ENCODE measurements around the gene FGFR1OP2.
"Not testable (repeated sequence)": the region's sequence is repeated elsewhere in the genome, so short reads cannot be mapped to it uniquely, and the experiment has no call there.

The FGFR1OP2 gene

GRCh38 chr12:26948309-26948708, 10.0 kb downstream of the FGFR1OP2 start:
- DNase-seq = no peak

- DNase-seq = no peak
These were observed 15.2 kb downstream of the FGFR1OP2 start for GRCh38 chr12:26953447-26953846.

GRCh38 chr12:26954027-26954426, 15.8 kb downstream of the FGFR1OP2 start:
- no peak for DNase-seq

- DNase-seq = not testable (repeated sequence)
These were observed 23.1 kb downstream of the FGFR1OP2 start for GRCh38 chr12:26961391-26961790.

- no peak for DNase-seq
These were observed 23.5 kb downstream of the FGFR1OP2 start for GRCh38 chr12:26961803-26962202.

GRCh38 chr12:26963413-26963812, 25.1 kb downstream of the FGFR1OP2 start:
- DNase-seq = no peak

- DNase-seq = no peak
These were observed 28.6 kb downstream of the FGFR1OP2 start for GRCh38 chr12:26966842-26967241.

- no peak for DNase-seq
These were observed 31.9 kb downstream of the FGFR1OP2 start for GRCh38 chr12:26970136-26970535.

GRCh38 chr12:26971963-26972362, 33.7 kb downstream of the FGFR1OP2 start:
- DNase-seq = no peak

GRCh38 chr12:26976687-26977086, 38.4 kb downstream of the FGFR1OP2 start:
- no peak for DNase-seq

- DNase-seq = no peak
These were observed 40.5 kb downstream of the FGFR1OP2 start for GRCh38 chr12:26978801-26979200.

- no peak for DNase-seq
These were observed 41.5 kb downstream of the FGFR1OP2 start for GRCh38 chr12:26979733-26980132.

- DNase-seq = no peak
These were observed 44.6 kb downstream of the FGFR1OP2 start for GRCh38 chr12:26982866-26983265.

GRCh38 chr12:26987634-26988424, 49.6 kb downstream of the FGFR1OP2 start:
- DNase-seq = no peak

- DNase-seq = no peak
These were observed 50.4 kb downstream of the FGFR1OP2 start for GRCh38 chr12:26988703-26989102.

- no peak for DNase-seq
These were observed 51.6 kb downstream of the FGFR1OP2 start for GRCh38 chr12:26989873-26990272.

- DNase-seq = no peak
These were observed 53.6 kb downstream of the FGFR1OP2 start for GRCh38 chr12:26991826-26992225.

- no peak for DNase-seq
These were observed 55.8 kb downstream of the FGFR1OP2 start for GRCh38 chr12:26994109-26994508.

- DNase-seq = no peak
These were observed 57.4 kb downstream of the FGFR1OP2 start for GRCh38 chr12:26995706-26996105.

GRCh38 chr12:26997003-26997402, 58.7 kb downstream of the FGFR1OP2 start:
- no peak for DNase-seq

GRCh38 chr12:27000961-27001360, 62.7 kb downstream of the FGFR1OP2 start:
- no peak for DNase-seq

GRCh38 chr12:27001663-27002062, 63.4 kb downstream of the FGFR1OP2 start:
- no peak for DNase-seq

- no peak for DNase-seq
These were observed 63.9 kb downstream of the FGFR1OP2 start for GRCh38 chr12:27002141-27002540.

GRCh38 chr12:27003421-27004381, 65.4 kb downstream of the FGFR1OP2 start:
- no peak for DNase-seq

All from T1000 (cell line).